ENCODE results near the gene THSD7B.
"Not testable (repeated sequence)": the region's sequence is repeated elsewhere in the genome, so short reads cannot be mapped to it uniquely, and the experiment has no call there.

Gene THSD7B

DNA sequence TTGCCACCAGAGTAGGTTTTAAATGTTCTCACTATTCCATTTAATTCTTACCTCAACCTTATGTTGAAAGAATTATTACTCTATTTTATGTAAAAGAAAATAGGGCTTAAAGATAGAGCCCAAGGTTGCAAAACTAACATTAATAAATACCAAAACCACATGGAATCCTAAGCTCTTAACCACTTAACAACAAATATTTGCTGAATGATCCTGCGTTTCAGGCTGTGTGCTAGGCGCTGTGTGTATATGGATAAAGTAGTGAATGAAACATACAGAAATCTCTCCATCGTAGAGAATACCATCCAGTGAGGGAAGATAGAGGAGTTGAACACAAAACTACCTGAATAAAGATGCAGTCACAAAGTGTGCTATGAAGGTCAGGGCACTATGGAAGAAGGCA lies 485.1 kb downstream of the THSD7B start:
- DNase-seq (ENCODE audit: low spot score) = no peak

DNA sequence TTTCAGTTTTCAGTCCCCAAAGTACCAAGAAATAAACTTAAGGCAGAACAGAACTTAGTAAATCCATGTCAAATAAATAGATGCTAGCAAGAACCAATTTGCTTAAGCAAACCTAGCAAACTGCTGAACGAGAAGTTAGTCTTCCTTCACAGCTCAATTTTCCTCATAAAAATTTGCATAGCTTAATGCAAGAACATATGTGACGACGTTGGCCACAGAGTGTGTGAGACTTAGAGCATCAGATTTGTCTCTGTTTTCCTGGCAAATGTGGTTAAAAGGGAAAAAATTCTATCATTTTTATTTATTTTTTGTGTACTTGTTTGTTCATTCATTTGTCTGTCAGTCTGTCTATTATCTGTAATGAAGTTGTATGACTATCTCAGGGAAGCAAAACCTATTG lies 485.7 kb downstream of the THSD7B start:
- no peak for DNase-seq (ENCODE audit: low spot score)

DNA sequence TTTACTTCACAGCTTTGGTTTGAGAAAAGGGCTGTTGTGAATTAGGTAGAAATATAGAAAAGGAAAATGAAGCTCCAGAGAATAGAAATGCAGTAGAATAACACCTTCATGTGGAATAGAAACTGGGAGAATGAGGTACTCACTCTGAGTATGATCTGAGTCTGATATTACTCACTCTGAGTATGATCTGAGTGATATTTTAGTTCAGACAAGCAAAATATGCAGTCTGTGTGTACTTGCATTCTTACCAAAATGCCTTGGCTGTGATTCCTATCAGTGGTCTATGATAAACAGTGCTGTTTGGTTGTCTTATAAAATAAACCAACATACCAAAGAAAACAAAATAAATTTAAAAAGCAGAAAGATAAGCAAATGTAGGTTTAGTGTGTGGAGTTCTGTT lies 487.6 kb downstream of the THSD7B start:
- no peak for DNase-seq (ENCODE audit: low spot score)

DNA sequence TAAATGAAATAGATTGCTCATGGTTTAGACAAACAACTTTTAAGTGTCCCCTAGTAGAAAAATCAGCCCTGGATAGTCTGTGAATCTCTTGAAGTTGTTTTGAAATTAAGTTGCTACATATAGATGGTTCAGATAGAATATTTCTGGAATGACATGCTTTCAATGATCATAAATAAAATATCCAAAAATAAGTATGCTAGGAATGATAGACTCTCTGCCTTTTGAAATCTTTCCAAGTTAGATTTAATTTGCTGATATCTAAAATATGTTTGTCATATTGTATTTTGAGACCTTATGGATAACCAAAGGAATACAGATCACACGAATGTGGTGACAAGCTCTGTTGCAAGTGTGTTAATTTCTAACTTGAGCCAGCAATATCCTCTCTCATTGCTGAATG lies 488.7 kb downstream of the THSD7B start:
- DNase-seq (ENCODE audit: low spot score) = no peak

DNA sequence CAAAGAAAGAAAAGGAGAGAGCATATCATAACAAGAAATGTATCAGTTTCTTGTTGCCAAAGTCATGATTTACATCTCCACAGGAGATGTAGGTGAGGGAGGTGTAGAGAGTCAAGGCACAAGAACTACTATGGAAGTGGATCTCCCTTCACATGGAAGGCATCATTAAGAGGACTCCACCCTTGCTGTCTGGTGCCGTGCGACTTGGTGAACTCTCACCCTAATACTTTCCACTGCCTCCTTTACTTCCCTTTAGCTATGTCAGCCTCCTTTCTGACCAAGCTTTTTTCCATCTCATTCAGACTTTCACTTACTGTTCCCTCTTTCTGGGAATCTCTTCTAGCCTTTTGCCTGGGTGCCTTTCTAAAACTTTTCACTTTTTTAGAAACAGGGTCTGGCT lies 490.0 kb downstream of the THSD7B start:
- no peak for DNase-seq (ENCODE audit: low spot score)

DNA sequence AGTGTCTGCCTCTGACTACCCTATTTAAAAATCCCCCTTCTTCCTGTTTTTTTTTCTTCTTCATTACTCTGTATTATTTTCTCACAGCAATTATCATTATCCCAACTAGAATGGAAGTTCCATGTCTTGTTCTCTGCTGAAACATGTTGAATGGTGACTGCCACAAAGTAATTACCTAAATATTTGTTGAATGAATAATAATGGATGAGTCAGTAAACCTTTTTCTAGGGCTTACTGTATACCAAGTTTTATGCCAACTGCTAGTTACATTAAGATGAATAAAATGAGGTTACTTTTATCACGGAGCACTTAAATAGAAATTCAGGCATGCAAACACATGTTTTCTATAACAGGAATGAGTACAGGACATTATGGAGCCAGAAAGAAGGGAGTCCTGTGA lies 490.6 kb downstream of the THSD7B start:
- DNase-seq (ENCODE audit: low spot score) = no peak

DNA sequence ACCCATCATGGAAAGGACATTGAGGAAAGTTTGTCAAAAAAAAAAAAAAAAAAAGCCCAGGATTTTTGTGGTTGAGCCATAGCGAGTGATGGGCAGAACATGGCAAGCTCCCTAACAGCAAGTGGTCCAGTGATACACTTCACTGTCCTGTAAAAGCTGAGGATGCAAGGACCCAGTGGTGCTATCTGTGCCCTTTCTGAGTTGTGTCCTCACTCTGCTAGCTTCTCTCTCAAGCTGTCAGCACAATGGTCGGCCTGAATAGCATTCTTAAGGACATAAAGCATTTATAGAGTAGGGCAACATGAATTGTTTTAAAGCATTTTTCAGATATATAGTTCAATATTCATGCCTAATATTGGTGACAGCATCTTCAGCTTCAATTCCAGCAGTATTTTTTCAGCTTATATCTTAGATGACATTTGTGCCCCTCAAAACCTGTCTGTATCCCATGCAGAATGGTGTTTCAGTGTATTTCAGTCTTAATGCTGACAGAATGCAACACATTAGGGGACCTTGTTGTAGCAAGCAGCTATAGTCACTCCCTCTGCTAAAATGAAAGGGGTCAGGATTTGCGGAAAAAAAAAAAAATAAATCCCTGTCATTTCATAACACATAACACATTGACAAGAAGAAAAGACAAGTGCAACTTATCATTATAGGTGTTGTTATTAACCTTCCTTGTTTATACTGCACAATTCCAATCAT lies 496.7 kb downstream of the THSD7B start:
- no peak for DNase-seq (ENCODE audit: low spot score)

DNA sequence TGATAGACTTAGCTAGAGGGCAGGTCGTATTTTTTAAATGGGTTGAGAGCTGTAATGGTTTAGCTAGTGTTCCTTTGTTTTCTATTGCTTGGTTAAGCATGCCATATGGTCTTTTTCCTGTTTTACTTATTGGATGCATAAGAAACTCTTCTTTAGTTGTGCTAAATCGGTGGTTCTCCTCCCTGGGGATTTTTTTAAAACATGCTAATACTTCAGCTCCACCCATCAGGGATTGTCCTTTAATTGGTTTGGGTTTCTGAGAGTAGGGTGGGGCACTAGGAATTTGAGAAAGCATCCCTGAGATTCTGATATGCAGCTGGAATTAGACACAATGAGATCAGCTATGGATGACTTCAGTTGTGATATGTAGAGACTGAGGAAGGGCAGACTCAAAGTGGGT lies 497.2 kb downstream of the THSD7B start:
- no peak for DNase-seq (ENCODE audit: low spot score)

DNA sequence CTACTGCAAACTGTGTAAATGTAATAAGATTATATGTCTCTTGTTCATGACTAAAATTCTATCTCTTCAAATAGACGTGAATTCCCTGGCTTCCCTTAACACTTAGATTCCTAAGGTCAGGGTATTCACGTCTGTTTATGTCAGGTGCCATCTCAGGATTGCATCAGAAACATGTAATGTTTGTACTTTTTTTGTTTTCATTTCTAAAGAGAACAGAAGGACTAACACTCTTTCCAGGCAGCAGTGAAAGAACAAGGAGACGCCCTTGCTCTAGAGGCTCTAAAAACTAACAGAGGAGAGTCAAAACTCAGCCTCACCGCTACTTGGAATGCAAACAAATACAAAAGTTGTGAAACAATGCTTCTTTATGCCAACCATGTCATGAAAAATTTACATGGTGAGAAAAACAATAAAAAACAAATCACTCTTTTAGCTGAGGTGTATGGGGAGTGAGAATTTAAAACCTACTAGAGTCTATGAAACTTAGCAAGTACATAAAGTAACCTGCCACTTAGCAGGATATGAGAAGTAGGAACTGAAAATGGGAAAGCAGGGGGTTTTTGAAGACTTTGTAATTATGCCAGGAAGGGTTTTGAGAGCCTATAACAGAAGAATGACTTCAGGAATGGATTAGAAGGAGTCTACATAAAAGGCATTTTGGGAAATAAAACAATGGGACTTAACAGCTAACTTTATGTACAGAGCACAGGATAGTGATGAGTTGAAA lies 522.7 kb downstream of the THSD7B start:
- no peak for DNase-seq (ENCODE audit: low spot score)

DNA sequence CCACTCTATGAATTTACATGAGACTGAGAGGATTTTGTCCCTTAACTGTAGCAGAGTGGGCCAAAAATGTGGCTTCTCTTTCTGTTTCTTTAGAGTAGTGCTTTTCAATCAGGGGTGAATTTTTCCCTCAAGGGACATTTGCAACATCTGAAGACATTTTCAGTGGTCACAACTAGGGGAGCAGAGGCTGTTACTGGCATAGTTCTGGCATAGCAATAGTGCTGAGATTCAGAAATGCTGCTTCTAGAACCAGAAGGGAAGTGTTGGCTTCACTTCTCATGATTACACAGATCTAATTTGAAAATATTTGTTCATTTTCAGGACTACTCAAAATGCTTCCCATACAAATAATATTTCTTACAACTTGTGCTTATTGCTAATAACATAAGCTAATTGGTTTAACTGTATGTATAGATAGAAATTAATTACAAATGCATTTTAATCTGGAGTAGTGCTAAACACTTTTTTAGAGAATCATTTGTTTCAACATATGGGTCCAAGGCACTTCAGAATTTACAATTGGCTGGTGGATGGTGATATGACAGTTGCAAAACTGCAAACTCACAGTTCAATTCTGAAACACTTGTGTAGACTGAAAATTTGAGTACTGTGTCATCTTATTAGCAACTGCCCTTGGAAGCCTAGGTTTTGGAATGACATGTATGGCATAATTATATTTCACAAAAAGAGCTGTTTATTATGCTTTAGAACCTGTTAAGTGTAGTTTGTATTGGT lies 526.7 kb downstream of the THSD7B start:
- DNase-seq (ENCODE audit: low spot score) = no peak

DNA sequence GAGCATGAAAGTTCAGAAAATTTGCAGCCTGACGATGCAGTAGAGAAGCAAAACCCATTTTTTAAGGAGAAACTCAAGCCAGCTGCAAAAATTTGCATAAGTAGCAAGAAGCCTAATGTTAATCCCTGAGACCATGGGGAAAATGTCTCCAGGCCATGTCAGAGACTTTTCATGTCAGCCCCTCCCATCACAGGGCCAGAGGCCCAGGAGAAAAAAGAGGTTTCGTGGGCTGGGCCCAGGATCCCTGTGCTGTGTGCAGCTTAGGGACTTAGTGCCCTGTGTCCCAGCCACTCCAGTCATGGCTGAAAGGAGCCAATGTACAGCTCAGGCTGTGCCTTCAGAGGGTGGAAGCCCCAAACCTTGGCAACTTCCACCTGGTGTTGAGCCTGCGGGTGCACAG lies 533.0 kb downstream of the THSD7B start:
- DNase-seq (ENCODE audit: low spot score) = no peak

DNA sequence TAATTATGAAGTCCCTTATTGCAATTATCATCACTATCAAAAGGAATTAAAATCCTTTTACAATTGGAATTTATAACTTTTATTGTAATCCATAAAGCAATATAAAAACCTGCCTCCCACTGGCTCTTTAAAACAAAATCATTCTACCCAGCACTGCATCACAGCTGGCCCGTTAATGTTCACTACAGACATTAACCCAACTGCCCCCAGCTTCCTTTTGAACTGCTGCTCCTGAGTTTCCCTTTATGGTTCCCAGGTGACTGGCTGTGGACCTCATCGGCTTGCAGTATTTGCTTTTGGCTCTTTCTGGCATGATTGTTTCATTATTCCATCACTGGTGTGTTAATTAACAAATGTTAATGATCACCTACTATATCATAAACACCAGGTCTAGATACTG lies 535.6 kb downstream of the THSD7B start:
- no peak for DNase-seq (ENCODE audit: low spot score)

DNA sequence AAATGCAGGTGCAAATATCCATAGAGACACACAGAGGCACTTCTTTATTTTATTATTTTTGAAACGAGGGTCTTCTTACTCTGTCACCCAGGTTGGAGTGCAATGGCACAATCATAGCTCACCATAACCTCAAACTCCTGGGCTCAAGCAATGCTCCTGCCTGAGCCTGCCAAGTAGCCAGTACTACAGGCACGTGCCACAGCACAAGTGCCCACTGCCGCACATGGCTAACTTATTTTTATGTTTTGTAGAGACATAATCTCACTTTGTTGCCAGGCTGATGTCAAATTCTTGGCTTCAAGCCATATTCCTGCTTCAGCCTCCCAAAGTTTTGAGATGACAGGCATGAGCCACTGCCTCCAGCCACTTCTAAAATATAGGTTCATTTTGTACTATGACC lies 537.6 kb downstream of the THSD7B start:
- DNase-seq (ENCODE audit: low spot score) = no peak

DNA sequence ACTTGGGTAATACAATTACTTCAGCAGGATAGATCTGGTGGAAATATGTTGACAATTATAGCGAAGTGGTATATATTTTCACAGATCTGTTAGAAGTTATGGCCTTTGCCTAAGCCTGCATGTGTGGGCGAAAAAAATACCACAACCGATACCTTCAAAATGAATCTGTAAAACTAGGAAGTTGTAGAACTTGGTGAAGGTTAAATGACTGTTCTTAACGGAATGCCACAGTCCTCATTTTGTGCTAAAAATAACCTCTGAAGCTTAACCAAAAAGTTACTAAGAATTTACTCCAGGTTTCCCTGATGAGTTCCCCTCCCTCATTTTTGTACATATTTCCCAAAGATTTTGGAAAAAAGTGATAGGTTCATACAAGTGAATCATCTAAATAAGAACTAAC lies 550.7 kb downstream of the THSD7B start:
- DNase-seq (ENCODE audit: low spot score) = no peak

DNA sequence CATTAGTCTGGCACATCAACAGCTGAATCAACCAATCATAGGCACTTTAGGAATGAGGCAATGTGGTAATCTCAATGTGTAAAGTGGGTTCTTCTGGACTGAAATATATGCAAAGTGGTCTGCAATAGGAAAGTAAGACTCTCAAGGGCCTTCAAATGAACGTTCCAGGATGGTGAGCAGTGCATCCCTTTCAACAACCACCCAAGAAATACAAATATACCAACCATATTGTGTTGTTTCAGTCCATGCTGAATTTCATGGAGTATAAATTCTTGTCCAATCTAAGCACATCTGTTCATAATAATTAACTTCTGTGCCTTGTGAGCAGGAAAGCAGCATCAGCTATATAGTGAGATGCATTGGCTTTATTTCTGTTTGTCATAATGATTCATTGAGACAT lies 556.2 kb downstream of the THSD7B start:
- DNase-seq (ENCODE audit: low spot score) = no peak

DNA sequence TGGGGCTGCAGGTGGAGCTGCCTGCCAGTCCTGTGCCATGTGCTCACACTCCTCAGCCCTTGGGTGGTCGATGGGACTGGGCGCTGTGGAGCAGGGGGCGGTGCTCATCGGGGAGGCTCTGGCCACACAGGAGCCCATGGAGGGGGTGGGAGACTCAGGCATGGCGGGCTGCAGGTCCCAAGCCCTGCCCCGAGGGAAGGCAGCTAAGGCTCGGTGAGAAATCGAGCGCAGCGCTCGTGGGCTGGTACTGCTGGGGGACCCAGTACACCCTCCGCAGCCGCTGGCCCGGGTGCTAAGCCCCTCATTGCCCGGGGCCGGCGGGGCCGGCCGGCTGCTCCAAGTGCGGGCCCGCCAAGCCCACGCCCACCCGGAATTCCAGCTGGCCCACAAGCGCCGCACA lies 566.2 kb downstream of the THSD7B start:
- not testable (repeated sequence) for DNase-seq (ENCODE audit: low spot score)

DNA sequence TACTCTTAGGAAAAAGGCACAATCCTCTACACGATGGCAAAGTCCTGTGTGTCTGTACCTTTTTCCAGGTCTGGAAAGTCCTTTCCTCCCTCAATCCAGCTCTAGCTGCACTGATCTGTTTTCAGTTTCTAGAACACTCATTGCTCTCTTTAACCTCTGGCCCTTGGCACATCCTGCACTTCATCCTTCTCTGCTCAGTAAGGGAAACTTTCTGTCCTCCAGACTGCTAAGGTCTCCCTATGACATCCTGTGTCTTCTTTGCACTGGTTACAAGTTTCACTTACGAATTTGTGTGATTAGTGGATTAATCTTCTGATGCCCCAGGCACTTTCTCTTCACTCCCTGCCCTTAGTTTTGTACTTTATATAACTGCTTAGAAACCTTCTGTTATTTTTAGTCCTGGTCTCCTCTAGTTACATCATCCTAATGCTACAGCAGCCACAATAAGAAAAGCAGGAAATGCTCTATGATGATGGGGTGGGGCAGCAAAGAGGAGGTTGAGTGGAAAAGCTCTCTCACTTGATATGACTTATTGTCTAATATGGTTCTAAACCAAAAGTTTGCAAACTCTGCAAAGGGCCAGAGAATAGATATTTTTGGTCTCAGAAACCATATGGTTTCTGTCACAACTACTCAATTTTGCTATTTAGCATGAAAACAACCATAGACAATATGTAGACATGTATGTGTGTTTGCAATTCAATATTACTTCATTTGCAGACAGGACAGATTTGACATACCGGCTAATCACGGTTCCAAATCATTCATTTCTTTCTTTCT lies 568.2 kb downstream of the THSD7B start:
- DNase-seq (ENCODE audit: low spot score) = no peak

DNA sequence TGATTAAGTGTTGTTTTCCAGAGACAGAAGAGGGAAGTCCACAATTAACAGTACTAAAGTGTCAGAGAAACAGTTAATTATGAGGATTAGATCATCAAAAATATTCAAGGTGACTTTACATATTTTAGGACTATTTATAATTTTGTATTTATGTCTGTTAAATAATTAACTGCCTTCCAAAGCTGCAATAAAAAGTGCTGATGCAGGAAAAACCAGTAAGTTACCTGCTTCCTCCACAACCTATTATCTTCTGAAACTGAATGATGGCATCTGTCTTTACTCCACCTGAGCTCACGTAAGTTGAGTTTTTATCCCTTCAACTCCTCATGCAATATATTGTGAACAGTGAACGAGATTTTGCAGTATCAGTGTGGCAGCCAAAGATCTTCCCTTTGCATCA lies 570.7 kb downstream of the THSD7B start:
- DNase-seq (ENCODE audit: low spot score) = no peak

DNA sequence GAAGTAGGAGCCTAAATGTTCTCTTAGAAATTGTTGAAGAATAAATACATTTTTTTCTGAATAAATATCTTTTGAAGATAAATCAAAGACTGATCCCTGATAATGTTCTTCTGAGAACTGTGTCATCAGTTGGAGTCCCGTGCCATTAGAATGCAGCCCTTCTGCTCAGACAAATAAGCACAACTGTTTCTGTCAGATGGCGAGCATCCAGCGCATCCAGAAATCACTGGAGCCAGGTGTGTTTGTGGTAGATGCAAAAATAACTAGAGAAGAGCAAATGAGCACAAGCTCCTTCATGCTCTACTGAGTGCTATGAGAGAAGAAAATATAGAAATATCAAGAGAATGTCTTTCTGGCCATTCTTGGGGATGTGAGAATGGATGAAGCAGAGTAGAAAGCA lies 573.7 kb downstream of the THSD7B start:
- no peak for DNase-seq (ENCODE audit: low spot score)

DNA sequence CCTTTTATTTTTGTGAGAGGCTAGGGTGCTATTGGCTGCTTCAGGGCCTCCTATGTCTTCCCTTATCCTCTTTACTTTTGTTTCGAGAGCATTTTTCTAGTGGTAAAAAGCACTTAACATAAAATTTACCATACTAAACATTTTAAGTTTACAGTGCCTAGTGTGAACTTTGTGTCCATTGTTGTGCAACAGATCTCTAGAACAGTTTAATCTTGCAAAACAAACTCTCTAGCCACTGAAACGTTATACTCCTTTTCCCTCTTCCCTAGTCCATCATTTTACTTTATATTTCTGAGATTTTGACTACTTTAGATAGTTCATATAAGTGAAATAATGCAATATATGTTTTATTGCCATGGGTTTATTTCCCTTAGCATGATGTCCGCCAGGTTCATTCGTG lies 580.6 kb downstream of the THSD7B start:
- DNase-seq (ENCODE audit: low spot score) = no peak

DNA sequence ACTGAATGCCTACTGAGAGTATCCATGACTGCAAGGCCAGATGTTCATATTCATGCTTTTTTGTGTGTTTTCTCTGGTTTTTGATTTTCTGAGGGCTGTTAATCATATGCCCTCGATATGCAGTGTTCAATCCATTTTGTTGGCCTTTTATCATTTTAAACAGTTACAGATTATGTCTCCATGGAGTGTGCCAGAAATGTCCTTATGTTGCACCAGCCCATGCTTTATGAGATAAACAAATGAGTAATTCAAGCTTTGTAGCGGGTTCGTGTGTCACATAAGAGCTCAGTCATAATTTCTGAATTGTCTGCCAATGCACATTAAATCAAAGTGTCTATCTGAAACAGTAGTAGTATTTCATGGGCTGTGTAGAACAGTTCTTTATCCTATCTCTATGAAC lies 583.0 kb downstream of the THSD7B start:
- DNase-seq (ENCODE audit: low spot score) = no peak

DNA sequence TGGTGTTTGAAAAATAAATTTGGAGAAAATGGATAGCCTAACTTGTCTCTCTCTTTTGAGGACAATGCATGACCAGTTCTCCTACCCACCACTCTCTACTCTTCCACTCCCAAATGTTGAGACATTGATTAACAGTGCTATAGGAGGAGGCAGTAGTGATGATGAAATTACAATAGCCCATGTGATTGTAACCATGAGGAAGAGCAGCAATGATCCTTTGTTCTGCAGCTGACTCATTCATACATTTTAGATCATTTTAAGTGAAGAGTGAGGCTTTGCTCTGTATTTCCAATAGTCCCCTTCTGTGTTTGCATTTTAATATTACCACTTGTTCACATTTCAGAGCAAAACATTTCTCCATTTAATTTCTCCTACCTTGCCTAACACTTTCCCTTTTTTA lies 592.3 kb downstream of the THSD7B start:
- DNase-seq (ENCODE audit: low spot score) = no peak
